T-helper 22 cell (primary cell): Measurements from ENCODE around the gene ZNF576.
"Not testable (repeated sequence)": the region's sequence is repeated elsewhere in the genome, so short reads cannot be mapped to it uniquely, and the experiment has no call there.

Experiments used
- DNase-seq: peaks from one replicate; pipeline ENCODE4 v3.0.0-alpha.2; 2020; ENCODE audit warnings: low read depth

Gene ZNF576

GRCh38 chr19:43595999-43596841 lies at the start of gene ZNF576, which contains the start of gene IRGQ:
TSS of gene ZNF576 (plus strand) at chr19:43596595. CDS start at chr19:43597109, 514 bp downstream.
TSS of gene IRGQ (minus strand) at chr19:43596134. CDS start at chr19:43595338, 796 bp downstream.
- peak; percentile 100 for DNase-seq

- DNase-seq: not testable (repeated sequence)
Measured at GRCh38 chr19:43547926-43548325, 48.5 kb upstream of the ZNF576 start.

GRCh38 chr19:43548706-43549105 lies 47.7 kb upstream of the ZNF576 start:
- no peak for DNase-seq

GRCh38 chr19:43551399-43552197 lies 44.8 kb upstream of the ZNF576 start:
- no peak for DNase-seq

- DNase-seq: no peak
Measured at GRCh38 chr19:43552198-43552450, 44.3 kb upstream of the ZNF576 start.

DNA sequence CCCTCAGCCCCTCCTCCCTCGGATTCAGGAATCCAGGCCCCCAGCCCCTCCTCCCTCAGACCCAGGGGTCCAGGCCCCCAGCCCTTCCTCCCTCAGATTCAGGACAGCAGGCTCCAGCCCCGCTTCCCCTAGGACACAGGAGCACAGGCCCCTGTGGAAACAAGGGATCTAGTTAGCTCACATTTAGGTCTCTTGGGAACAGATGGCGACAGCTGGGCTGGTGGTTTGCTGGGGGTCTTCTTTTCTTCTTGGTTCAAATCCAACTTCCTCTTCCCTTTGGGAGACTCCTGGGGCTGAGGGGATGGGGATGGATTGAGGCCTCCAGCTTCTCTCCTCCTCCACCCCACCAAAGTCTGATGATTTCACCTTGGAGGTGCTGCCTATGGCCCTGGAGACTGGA lies 43.8 kb upstream of the ZNF576 start:
- DNase-seq: no peak

DNA sequence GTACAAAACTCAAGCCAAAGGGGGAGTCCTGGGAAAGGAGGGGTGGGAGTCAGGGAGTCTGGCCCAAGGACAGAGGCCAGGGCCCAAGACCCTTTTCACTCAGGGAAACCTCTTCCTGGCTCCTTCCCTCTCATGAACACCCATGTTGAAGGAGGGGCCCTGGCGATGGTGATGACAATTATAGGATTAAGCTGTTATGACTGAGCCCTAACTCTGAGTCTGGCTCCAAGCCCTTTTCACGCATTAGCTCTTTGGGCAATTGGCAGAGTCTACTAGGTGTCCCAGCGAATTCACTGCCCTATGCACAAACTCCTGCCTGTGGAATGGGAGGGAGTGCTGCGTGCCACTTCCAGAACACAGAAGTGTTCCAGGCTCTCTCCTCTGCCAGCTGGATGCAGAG lies 42.7 kb upstream of the ZNF576 start:
- DNase-seq: no peak

- DNase-seq: no peak
Measured at GRCh38 chr19:43554317-43554895, 42.0 kb upstream of the ZNF576 start.

- peak; percentile 60 for DNase-seq
Measured at GRCh38 chr19:43555185-43555770, 41.1 kb upstream of the ZNF576 start.

GRCh38 chr19:43560687-43561086 lies 35.7 kb upstream of the ZNF576 start:
- DNase-seq: no peak

DNA sequence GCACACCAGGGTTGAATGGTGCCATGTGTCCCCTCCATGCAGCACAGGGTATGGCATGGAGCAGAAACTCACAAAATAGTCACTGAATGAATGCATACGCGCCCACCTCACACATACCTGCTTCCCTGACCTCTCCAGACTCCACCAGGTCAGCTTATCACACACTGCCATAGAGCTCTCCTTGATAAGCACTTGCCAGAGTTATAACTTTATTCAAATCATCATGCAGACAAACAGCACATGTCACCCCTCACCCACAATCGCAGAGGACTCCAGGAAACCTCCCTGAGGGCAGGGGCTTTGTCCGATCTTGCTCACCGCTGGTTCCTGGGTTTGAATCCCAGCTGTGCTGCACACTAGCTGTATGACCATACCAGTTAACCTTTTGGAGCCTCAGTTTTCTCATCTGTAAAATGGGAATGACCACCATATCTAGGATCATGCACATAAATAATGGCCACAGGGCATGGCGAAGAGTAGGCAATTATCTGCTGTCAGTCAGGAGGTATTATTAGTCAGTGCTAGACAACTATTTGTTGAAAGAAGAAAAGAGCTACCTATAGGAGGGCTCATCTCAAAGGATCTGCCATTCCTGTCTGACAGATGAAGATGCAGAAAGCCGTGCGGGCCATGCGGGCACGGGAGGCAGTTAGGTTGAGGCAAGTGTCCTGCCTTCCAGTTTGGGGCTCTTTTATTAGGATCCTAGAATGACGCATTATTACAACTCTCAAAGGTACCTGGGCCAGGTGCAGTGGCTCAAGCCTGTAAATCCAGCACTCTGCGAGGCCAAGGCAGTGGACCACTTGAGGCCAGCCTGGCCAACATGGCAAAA lies 35.0 kb upstream of the ZNF576 start:
- no peak for DNase-seq

- DNase-seq: no peak
Measured at GRCh38 chr19:43562226-43562697, 34.1 kb upstream of the ZNF576 start.

- peak; percentile 73 for DNase-seq
Measured at GRCh38 chr19:43562698-43563241, 33.6 kb upstream of the ZNF576 start.

DNA sequence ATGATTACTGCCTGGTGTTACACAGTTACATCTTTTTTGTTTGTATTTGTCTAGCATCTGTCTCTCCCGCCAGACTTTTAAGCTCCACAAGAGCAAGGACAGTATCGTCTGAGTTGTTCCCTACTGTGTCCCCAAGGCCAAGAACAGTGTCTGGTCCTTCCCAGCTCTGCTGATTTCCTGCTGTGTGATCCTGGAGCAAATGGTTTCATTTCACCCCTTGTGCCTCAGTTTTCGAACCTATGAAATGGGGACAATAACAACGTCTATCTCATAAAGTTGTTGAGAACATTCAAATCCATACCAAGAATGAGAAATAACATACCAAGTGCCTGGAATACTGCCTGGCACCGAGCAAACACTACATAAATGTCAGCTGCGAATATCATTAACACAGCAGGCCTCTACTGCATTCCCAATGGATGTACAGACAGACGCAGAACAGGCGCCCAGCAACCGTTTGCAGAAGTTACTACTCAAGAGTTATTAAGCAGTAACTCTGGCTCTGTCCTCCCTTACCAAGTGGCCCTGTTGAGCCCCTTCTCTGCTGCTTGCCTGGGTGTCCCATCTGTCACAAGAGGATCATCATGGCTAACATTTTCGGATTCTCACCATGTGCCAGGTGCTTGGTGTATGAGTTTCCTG lies 32.5 kb upstream of the ZNF576 start:
- no peak for DNase-seq

- DNase-seq: no peak
Measured at GRCh38 chr19:43564800-43565199, 31.6 kb upstream of the ZNF576 start.

DNA sequence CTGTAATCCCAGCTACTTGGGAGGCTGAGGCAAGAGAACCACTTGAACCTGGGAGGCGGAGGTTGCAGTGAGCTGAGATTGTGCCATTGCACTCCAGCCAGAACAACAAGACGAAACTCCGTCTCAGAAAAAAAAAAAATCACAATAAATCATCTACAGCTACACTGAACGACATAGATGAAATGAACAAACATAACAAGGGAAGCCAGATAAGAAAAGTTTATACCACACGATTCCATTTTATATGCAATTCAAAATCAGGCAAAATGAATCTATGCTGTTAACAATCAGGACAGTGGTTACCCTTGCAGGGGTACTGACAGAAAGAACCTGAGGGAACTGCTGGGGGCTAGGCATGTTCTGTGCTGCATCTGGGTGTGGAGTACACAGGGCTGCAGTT lies 26.7 kb upstream of the ZNF576 start:
- DNase-seq: no peak

GRCh38 chr19:43570174-43570791 lies 26.1 kb upstream of the ZNF576 start:
- no peak for DNase-seq

DNA sequence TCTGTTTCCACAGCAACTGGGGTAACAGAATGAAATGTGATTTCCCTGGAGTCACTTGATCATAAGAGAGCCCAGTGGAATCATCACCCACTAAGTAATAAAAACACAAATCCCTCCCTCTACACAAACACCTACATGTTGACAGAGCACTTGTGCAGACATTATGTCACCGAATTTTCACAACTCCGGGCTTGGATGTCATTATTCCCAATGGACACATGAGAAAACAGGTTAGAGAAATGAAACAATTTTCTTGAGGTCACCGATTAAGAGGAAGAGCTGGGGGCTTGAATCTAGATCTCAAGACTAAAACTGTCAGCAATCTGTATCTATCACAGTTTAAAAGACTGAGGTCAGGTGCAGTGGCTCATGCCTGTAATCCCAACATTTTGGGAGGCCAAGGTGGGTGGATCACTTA lies 24.2 kb upstream of the ZNF576 start:
- DNase-seq: no peak

GRCh38 chr19:43574424-43575155 lies 21.8 kb upstream of the ZNF576 start:
- DNase-seq: no peak
